Activated T-cell treated with anti-CD3 and anti-CD28 coated beads, Interleukin-2, amount 50 U/mL, for 24 hours (primary cell): ENCODE measurements around the gene AKR1B1.

Source experiments
- DNase-seq: peaks from one replicate; pipeline ENCODE4 v3.0.0-alpha.2; 2020
- H3K27ac Mint-ChIP-seq: 2 replicates; pipeline ENCODE4 v1.8.0; 2020; ENCODE audit warnings: mild to moderate bottlenecking, mixed read lengths
- H3K27me3 Mint-ChIP-seq: 2 replicates; pipeline ENCODE4 v1.8.0; 2020; ENCODE audit warnings: mixed read lengths
- H3K36me3 Mint-ChIP-seq: 2 replicates; pipeline ENCODE4 v1.8.0; 2020; ENCODE audit warnings: low read depth, mixed read lengths
- H3K4me1 Mint-ChIP-seq: 2 replicates; pipeline ENCODE4 v1.8.0; 2020; ENCODE audit warnings: low read depth, mixed read lengths
- H3K4me3 Mint-ChIP-seq: 2 replicates; pipeline ENCODE4 v1.8.0; 2020; ENCODE audit warnings: mild to moderate bottlenecking, moderate library complexity, mixed read lengths
- H3K9me3 Mint-ChIP-seq: 2 replicates; pipeline ENCODE4 v1.8.0; 2020; ENCODE audit warnings: mixed read lengths

The AKR1B1 gene

GRCh38 chr7:134444198-134444960, 14.5 kb downstream of the AKR1B1 start:
- Mint-ChIP-seq H3K4me1 (no peaks in the 10 kb centered on the region), H3K27ac (no peak overlapping the region), H3K27me3 (no peaks in the 10 kb centered on the region), H3K4me3 (no peak overlapping the region), H3K36me3 (peaks cover 98% of the 10 kb centered on the region), H3K9me3 (no peaks in the 10 kb centered on the region)
- DNase-seq = no peak

- Mint-ChIP-seq H3K4me3 (no peak overlapping the region), H3K9me3 (peaks cover 2% of the 10 kb centered on the region), H3K36me3 (peaks cover 96% of the 10 kb centered on the region), H3K4me1 (no peaks in the 10 kb centered on the region), H3K27me3 (no peaks in the 10 kb centered on the region), H3K27ac (no peak overlapping the region)
- no peak for DNase-seq
These were observed 15.4 kb downstream of the AKR1B1 start for GRCh38 chr7:134443396-134444070.

GRCh38 chr7:134442441-134443220, 16.3 kb downstream of the AKR1B1 start:
- Mint-ChIP-seq H3K36me3 (peaks cover 89% of the 10 kb centered on the region), H3K4me1 (no peaks in the 10 kb centered on the region), H3K4me3 (no peak overlapping the region), H3K9me3 (peaks cover 3% of the 10 kb centered on the region), H3K27me3 (no peaks in the 10 kb centered on the region), H3K27ac (no peak overlapping the region)
- no peak for DNase-seq

GRCh38 chr7:134441264-134441663, 17.6 kb downstream of the AKR1B1 start:
- no peak overlapping the region for H3K4me3 Mint-ChIP-seq
- H3K27me3 Mint-ChIP-seq = no peaks in the 10 kb centered on the region
- no peaks in the 10 kb centered on the region for H3K4me1 Mint-ChIP-seq
- peaks cover 77% of the 10 kb centered on the region for H3K36me3 Mint-ChIP-seq
- no peak for DNase-seq
- H3K27ac Mint-ChIP-seq = no peak overlapping the region
- peaks cover 3% of the 10 kb centered on the region for H3K9me3 Mint-ChIP-seq

GRCh38 chr7:134440476-134440875, 18.4 kb downstream of the AKR1B1 start:
- H3K9me3 Mint-ChIP-seq = peaks cover 3% of the 10 kb centered on the region
- no peak for DNase-seq
- H3K36me3 Mint-ChIP-seq = peaks cover 69% of the 10 kb centered on the region
- no peak overlapping the region for H3K27ac Mint-ChIP-seq
- no peaks in the 10 kb centered on the region for H3K4me1 Mint-ChIP-seq
- no peaks in the 10 kb centered on the region for H3K27me3 Mint-ChIP-seq
- H3K4me3 Mint-ChIP-seq = no peak overlapping the region

GRCh38 chr7:134440067-134440466, 18.8 kb downstream of the AKR1B1 start:
- DNase-seq = no peak
- no peaks in the 10 kb centered on the region for H3K4me1 Mint-ChIP-seq
- peaks cover 3% of the 10 kb centered on the region for H3K9me3 Mint-ChIP-seq
- no peak overlapping the region for H3K4me3 Mint-ChIP-seq
- H3K27me3 Mint-ChIP-seq = no peaks in the 10 kb centered on the region
- H3K36me3 Mint-ChIP-seq = peaks cover 65% of the 10 kb centered on the region
- no peak overlapping the region for H3K27ac Mint-ChIP-seq

GRCh38 chr7:134438946-134439345, 20.0 kb downstream of the AKR1B1 start:
- peaks cover 3% of the 10 kb centered on the region for H3K9me3 Mint-ChIP-seq
- no peaks in the 10 kb centered on the region for H3K4me1 Mint-ChIP-seq
- peaks cover 53% of the 10 kb centered on the region for H3K36me3 Mint-ChIP-seq
- no peak for DNase-seq
- no peak overlapping the region for H3K27ac Mint-ChIP-seq
- no peaks in the 10 kb centered on the region for H3K27me3 Mint-ChIP-seq
- no peak overlapping the region for H3K4me3 Mint-ChIP-seq

GRCh38 chr7:134435161-134435920, 23.6 kb downstream of the AKR1B1 start:
- H3K36me3 Mint-ChIP-seq = peaks cover 17% of the 10 kb centered on the region
- no peaks in the 10 kb centered on the region for H3K27me3 Mint-ChIP-seq
- no peak overlapping the region for H3K4me3 Mint-ChIP-seq
- H3K4me1 Mint-ChIP-seq = peaks cover 16% of the 10 kb centered on the region
- H3K9me3 Mint-ChIP-seq = peaks cover 3% of the 10 kb centered on the region
- no peak for DNase-seq
- no peak overlapping the region for H3K27ac Mint-ChIP-seq

GRCh38 chr7:134434701-134435100, 24.2 kb downstream of the AKR1B1 start:
- H3K9me3 Mint-ChIP-seq = peaks cover 3% of the 10 kb centered on the region
- no peak overlapping the region for H3K4me3 Mint-ChIP-seq
- H3K27me3 Mint-ChIP-seq = no peaks in the 10 kb centered on the region
- DNase-seq = no peak
- peaks cover 16% of the 10 kb centered on the region for H3K4me1 Mint-ChIP-seq
- H3K36me3 Mint-ChIP-seq = peaks cover 11% of the 10 kb centered on the region
- H3K27ac Mint-ChIP-seq = no peak overlapping the region

- Mint-ChIP-seq H3K4me3 (no peak overlapping the region), H3K27me3 (no peaks in the 10 kb centered on the region), H3K27ac (no peak overlapping the region), H3K9me3 (no peaks in the 10 kb centered on the region), H3K36me3 (peaks cover under 1% of the 10 kb centered on the region), H3K4me1 (peaks cover 16% of the 10 kb centered on the region)
- no peak for DNase-seq
These were observed 25.5 kb downstream of the AKR1B1 start for GRCh38 chr7:134433430-134433829.

GRCh38 chr7:134432296-134433152, 26.4 kb downstream of the AKR1B1 start:
- Mint-ChIP-seq H3K36me3 (no peaks in the 10 kb centered on the region), H3K4me1 (peaks cover 16% of the 10 kb centered on the region), H3K9me3 (no peaks in the 10 kb centered on the region), H3K4me3 (peak overlapping the region; percentile 74), H3K27me3 (no peaks in the 10 kb centered on the region), H3K27ac (peak overlapping the region; percentile 90)
- peak; percentile 78 for DNase-seq

GRCh38 chr7:134431815-134432214, 27.1 kb downstream of the AKR1B1 start:
- Mint-ChIP-seq H3K27ac (peak overlapping the region; percentile 3), H3K27me3 (no peaks in the 10 kb centered on the region), H3K9me3 (no peaks in the 10 kb centered on the region), H3K4me3 (peak overlapping the region; percentile 74), H3K36me3 (no peaks in the 10 kb centered on the region), H3K4me1 (peaks cover 16% of the 10 kb centered on the region)
- DNase-seq = no peak

GRCh38 chr7:134429481-134429880, 29.4 kb downstream of the AKR1B1 start:
- no peaks in the 10 kb centered on the region for H3K36me3 Mint-ChIP-seq
- H3K27me3 Mint-ChIP-seq = no peaks in the 10 kb centered on the region
- H3K4me3 Mint-ChIP-seq = no peak overlapping the region
- no peaks in the 10 kb centered on the region for H3K9me3 Mint-ChIP-seq
- DNase-seq = no peak
- no peak overlapping the region for H3K27ac Mint-ChIP-seq
- H3K4me1 Mint-ChIP-seq = peaks cover 16% of the 10 kb centered on the region
